Vagina (tissue), 2 donors: ENCODE results near the gene PLXNB1. TPM values are rescaled to one million over a fixed set of nuclear protein-coding genes. Genes with fewer than 3 reads are reported as not detected.

Source experiments
- DNase-seq, 2 donors: peaks; one replicate each; pipeline ENCODE4 v3.0.0-alpha.2; 2017; ENCODE audit errors: extremely low spot score in 2 of 2
- H3K27ac ChIP-seq: fragments of 200-600 bp; sonication (generic); one replicate; pipeline ENCODE4 v1.5.1; 2019
- H3K27me3 ChIP-seq: fragments of 200-600 bp; sonication (generic); one replicate; pipeline ENCODE4 v1.5.1; 2019
- H3K36me3 ChIP-seq, 2 donors: fragments of 200-600 bp; sonication (generic); one replicate each; pipeline ENCODE4 v1.5.1; 2017 to 2019
- H3K4me1 ChIP-seq: fragments of 200-600 bp; sonication (generic); one replicate; pipeline ENCODE4 v1.5.1; 2019
- H3K4me3 ChIP-seq, 2 donors: fragments of 200-600 bp; sonication (generic); 1 replicate in 1 of 2; 2 replicates in 1 of 2; pipeline ENCODE4 v1.5.1; 2016 to 2019
- H3K9me3 ChIP-seq: fragments of 200-600 bp; sonication (generic); one replicate; pipeline ENCODE4 v1.5.1; 2019
- POLR2A ChIP-seq, 2 donors: fragments of 450-650 bp; IDR thresholded peaks; one replicate each; pipeline ENCODE4 v1.6.1; 2017; ENCODE audit warnings: antibody characterized with exemption in 2 of 2, mild to moderate bottlenecking in 2 of 2, moderate library complexity in 2 of 2
- POLR2AphosphoS5 ChIP-seq, 2 donors: sonication (generic); formaldehyde crosslinking; IDR thresholded peaks; one replicate each; pipeline ENCODE4 v1.9.0; 2017; ENCODE audit warnings: antibody characterized with exemption in 2 of 2, mild to moderate bottlenecking in 2 of 2, low read depth in 1 of 2; ENCODE audit not compliant: insufficient read depth in 1 of 2
- intact Hi-C: fragments of 100-400 bp; cut with DNase I; formaldehyde crosslinking; loops from one replicate; pipeline ENCODE4 v1.15.1; 2023
- total RNA-seq: library from RNA; depleted of rRNA; stranded (reverse); fragments of >200 nt; gene quantifications from one replicate; pipeline ENCODE4 v1.2.3, GENCODE V29; 2016
- TF ChIP-seq, protein P1 (sequence below), 3 experiments: fragments of 450-650 bp in 2 of 3; fragments of 200-600 bp in 1 of 3; sonication (generic) in 1 of 3; IDR thresholded peaks; one replicate each; pipeline ENCODE4 v1.5.1; 2017 to 2019; ENCODE audit warnings: antibody characterized with exemption in 3 of 3, mild to moderate bottlenecking in 2 of 3, moderate library complexity in 2 of 3

Gene PLXNB1, protein sequence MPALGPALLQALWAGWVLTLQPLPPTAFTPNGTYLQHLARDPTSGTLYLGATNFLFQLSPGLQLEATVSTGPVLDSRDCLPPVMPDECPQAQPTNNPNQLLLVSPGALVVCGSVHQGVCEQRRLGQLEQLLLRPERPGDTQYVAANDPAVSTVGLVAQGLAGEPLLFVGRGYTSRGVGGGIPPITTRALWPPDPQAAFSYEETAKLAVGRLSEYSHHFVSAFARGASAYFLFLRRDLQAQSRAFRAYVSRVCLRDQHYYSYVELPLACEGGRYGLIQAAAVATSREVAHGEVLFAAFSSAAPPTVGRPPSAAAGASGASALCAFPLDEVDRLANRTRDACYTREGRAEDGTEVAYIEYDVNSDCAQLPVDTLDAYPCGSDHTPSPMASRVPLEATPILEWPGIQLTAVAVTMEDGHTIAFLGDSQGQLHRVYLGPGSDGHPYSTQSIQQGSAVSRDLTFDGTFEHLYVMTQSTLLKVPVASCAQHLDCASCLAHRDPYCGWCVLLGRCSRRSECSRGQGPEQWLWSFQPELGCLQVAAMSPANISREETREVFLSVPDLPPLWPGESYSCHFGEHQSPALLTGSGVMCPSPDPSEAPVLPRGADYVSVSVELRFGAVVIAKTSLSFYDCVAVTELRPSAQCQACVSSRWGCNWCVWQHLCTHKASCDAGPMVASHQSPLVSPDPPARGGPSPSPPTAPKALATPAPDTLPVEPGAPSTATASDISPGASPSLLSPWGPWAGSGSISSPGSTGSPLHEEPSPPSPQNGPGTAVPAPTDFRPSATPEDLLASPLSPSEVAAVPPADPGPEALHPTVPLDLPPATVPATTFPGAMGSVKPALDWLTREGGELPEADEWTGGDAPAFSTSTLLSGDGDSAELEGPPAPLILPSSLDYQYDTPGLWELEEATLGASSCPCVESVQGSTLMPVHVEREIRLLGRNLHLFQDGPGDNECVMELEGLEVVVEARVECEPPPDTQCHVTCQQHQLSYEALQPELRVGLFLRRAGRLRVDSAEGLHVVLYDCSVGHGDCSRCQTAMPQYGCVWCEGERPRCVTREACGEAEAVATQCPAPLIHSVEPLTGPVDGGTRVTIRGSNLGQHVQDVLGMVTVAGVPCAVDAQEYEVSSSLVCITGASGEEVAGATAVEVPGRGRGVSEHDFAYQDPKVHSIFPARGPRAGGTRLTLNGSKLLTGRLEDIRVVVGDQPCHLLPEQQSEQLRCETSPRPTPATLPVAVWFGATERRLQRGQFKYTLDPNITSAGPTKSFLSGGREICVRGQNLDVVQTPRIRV (N-terminal part only)
- 257 TPM for total RNA-seq

DNA sequence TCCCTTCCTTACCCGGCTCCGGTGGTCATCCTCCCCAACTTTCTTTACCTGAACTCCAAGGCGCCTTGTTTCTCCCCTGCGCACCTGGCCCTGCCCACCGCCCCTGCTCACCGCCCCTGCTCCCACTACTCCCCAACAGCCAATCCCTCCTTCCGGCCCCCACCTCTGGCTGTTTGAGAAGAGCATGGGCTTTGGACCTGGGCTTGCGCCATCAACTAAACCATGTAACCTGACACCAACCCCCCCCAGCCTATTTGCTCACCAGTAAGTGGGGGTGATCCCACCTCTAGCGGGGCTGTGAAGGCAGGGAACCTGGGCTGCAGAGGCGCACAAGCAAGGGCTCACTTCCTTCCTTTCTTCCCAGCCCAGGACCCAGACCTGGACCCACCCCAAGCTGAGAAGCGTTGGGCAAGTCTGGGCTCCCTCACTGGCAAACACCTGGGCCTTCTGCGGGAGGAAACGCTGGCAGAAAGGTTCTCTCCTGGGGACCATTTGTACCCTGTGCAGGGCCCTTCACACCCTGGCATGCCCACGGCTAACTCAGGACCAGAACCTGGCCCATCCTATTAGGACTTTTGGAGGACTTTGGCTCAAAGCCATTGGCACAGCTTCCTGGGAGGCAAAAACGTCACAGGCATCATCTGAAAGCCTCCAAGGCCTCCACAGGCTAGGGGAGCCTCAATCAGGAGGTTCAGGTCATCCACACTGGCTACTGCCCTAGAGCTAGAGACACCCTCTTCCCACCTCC is at the start of gene PLXNB1:
TSS of gene PLXNB1 (minus strand) at position 127 of the 748 bp plus-strand sequence. CDS start 5,475 bp downstream, outside the sequence.
- DNase-seq: peak in 1 of 2 donors; percentile 97
- Histone ChIP-seq H3K4me1 (peaks cover 89% of the 10 kb centered on the region), H3K36me3 (no peaks in the 10 kb centered on the region), H3K27ac (peak within 1 kb of the TSS; percentile 85), H3K9me3 (no peaks in the 10 kb centered on the region), H3K27me3 (no peaks in the 10 kb centered on the region), H3K4me3 (peak within 1 kb of the TSS; percentile 79 to 97)
- TF ChIP-seq POLR2AphosphoS5 (IDR thresholded peaks at IDR 0.05; ENCODE audit: insufficient read depth in 1 of 2, low read depth in 1 of 2) (peak; percentile 30 to 73), POLR2A (IDR thresholded peaks at IDR 0.05) (peak in 1 of 2 donors; percentile 31)
- TF ChIP-seq, protein P1, sequence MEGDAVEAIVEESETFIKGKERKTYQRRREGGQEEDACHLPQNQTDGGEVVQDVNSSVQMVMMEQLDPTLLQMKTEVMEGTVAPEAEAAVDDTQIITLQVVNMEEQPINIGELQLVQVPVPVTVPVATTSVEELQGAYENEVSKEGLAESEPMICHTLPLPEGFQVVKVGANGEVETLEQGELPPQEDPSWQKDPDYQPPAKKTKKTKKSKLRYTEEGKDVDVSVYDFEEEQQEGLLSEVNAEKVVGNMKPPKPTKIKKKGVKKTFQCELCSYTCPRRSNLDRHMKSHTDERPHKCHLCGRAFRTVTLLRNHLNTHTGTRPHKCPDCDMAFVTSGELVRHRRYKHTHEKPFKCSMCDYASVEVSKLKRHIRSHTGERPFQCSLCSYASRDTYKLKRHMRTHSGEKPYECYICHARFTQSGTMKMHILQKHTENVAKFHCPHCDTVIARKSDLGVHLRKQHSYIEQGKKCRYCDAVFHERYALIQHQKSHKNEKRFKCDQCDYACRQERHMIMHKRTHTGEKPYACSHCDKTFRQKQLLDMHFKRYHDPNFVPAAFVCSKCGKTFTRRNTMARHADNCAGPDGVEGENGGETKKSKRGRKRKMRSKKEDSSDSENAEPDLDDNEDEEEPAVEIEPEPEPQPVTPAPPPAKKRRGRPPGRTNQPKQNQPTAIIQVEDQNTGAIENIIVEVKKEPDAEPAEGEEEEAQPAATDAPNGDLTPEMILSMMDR (IDR thresholded peaks at IDR 0.05): no peak
- intact Hi-C loops: loop anchor here (10.0 kb wide), 1 partner anchor 155 kb away; no protein-coding TSS in a partner anchor

DNA sequence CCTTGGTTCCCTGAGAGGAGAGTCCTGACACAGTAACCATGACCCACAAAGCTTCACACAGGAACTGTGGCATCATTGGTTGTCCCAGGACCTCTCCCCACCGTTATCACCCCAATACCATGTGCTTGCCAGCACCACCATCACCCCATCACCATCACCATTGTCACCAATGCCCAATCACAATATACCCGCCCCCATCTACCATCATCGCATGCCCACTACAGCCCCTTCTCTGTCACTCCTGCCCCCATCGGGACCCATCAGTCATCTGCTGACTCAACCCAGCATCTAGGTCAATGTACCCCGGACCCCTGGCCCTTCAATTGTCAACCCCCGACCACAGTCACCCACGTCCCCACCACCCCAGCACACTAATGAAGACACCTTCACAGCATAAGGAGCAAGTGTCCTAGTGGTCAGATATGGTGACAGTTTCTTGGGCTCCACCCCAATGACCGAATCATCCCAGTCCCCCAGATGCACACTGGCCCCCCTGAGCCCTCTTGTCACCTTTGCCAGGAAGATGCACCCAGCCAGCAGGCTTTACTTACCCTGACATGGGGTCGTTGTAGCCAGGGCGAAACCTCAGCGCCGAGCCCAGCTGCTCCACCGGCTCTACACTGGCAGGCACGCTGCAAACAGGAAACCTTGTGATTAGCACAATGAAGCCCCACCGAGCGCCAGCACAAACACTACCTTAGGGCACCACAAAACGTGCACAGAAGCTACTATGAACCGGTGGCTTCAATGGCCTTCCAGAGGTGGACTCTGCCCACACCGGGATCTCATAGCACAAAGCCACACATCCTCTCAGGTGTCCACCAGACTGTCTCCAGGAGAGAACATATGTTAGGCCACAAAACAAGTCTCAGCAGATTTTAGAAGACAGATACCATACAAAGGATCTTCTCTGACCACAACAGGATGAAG is 49.0 kb upstream of the PLXNB1 start:
- Histone ChIP-seq H3K27me3 (no peaks in the 10 kb centered on the region), H3K9me3 (no peaks in the 10 kb centered on the region), H3K36me3 (no peaks in the 10 kb centered on the region), H3K4me3 (peak overlapping the region in 1 of 2 donors; percentile 9), H3K27ac (no peak overlapping the region), H3K4me1 (no peaks in the 10 kb centered on the region)
- intact Hi-C loops: no loop called here
- DNase-seq: no peak
- TF ChIP-seq POLR2A (IDR thresholded peaks at IDR 0.05): no peak
- TF ChIP-seq POLR2AphosphoS5 (IDR thresholded peaks at IDR 0.05; ENCODE audit: insufficient read depth in 1 of 2, low read depth in 1 of 2): no peak
- TF ChIP-seq, protein P1 (IDR thresholded peaks at IDR 0.05): no peak

GRCh38 chr3:48477959-48478520 is 48.2 kb upstream of the PLXNB1 start:
- H3K4me3 ChIP-seq: peak overlapping the region in 1 of 2 donors; percentile 9
- peaks cover 6% of the 10 kb centered on the region for H3K4me1 ChIP-seq
- H3K27me3 ChIP-seq: no peaks in the 10 kb centered on the region
- H3K27ac ChIP-seq: no peak overlapping the region
- no peaks in the 10 kb centered on the region for H3K36me3 ChIP-seq
- intact Hi-C loops: no loop called here
- H3K9me3 ChIP-seq: no peaks in the 10 kb centered on the region
- TF ChIP-seq POLR2A (IDR thresholded peaks at IDR 0.05) (no peak), POLR2AphosphoS5 (IDR thresholded peaks at IDR 0.05; ENCODE audit: insufficient read depth in 1 of 2, low read depth in 1 of 2) (no peak)
- TF ChIP-seq, protein P1 (IDR thresholded peaks at IDR 0.05): no peak
- DNase-seq: no peak
